Large intestine (tissue), 3 donors: Measurements from ENCODE around the gene PDE4D. TPM values are rescaled to one million over a fixed set of nuclear protein-coding genes. Genes with fewer than 3 reads are reported as not detected.

Experiments used
- DNase-seq, 2 donors: peaks; one replicate each; pipeline versions ENCODE4 v3.0.0 to v3.0.0-alpha.2; 2013
- H3K27ac ChIP-seq: one replicate; pipeline ENCODE4 v1.5.1; 2013; ENCODE audit warnings: low read length
- H3K27me3 ChIP-seq: 2 replicates; pipeline ENCODE4 v1.6.1; 2013; ENCODE audit warnings: low read length; ENCODE audit not compliant: control insufficient read depth, insufficient read depth
- H3K36me3 ChIP-seq: 2 replicates; pipeline ENCODE4 v1.6.1; 2013; ENCODE audit warnings: low read length; ENCODE audit not compliant: control insufficient read depth, insufficient read depth
- H3K4me1 ChIP-seq: one replicate; pipeline ENCODE4 v1.6.1; 2013; ENCODE audit warnings: low read length; ENCODE audit not compliant: control insufficient read depth, insufficient read depth
- H3K4me3 ChIP-seq: one replicate; pipeline ENCODE4 v1.5.1; 2013; ENCODE audit warnings: low read length
- H3K9me3 ChIP-seq: one replicate; pipeline ENCODE4 v1.6.1; 2013; ENCODE audit warnings: mild to moderate bottlenecking, low read depth, low read length, moderate library complexity; ENCODE audit not compliant: control insufficient read depth
- WGBS: methylation state at CpG from one replicate; pipeline ENCODE4 v1.1.5; 2013; ENCODE audit warnings: low lambda C conversion rate; ENCODE audit not compliant: insufficient coverage; 5-methylcytosine and 5-hydroxymethylcytosine counted together
- polyA plus RNA-seq: library from polyadenylated mRNA; unstranded; fragments of 120-200 nt; gene quantifications from one replicate; pipeline ENCODE4 v1.2.1, GENCODE V29; 2013

Gene PDE4D
- polyA plus RNA-seq, 1 donor: 13.5 TPM

DNA sequence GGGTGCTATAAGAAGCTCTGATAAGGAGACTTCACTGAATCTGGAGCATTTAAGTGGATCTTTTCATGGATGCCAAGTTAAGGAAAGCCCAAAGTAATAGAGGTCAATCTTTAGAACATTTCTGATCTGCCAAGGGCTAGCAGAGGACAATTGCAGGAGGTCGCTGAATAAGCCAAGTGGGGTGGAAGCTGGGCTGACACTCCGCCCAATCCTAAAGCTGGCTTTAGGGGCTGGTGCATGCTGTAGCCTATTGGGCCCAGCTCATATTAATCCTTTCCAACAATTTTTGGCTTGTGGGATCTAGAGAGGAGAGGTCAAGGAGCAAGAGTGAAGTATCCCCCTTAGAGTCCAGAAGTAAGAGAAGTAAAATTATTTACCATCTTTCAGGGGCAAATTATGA lies 784.1 kb downstream of the PDE4D start:
- DNase-seq: no peak
- H3K4me1 ChIP-seq: no peaks in the 10 kb centered on the region
- H3K9me3 ChIP-seq: no peaks in the 10 kb centered on the region
- no peaks in the 10 kb centered on the region for H3K36me3 ChIP-seq
- H3K27ac ChIP-seq: no peak overlapping the region
- H3K4me3 ChIP-seq: no peak overlapping the region
- no CpG with 5 or more reads among the region's 2 CpGs for WGBS
- H3K27me3 ChIP-seq: no peaks in the 10 kb centered on the region

DNA sequence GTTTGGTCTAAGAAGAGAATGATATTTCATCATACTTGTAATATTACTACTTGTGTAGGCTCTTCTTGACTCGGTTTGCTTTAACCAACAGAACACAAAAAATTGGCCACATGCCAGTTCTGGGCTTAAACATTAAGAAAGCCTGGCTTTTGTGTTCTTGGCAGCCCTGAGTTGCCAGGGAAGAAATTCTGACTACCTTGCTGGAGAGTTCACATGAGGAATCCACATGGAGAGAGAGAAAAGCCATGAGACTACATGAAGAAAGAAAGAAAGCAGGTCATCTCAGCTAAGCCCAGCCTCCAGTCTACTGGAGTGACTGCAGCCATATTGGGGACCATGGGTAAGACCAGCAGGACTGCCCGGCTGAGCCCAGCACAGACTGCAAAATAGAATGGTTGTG lies 785.8 kb downstream of the PDE4D start:
- Histone ChIP-seq H3K27me3 (no peaks in the 10 kb centered on the region), H3K4me1 (no peaks in the 10 kb centered on the region), H3K4me3 (no peak overlapping the region), H3K36me3 (no peaks in the 10 kb centered on the region), H3K27ac (no peak overlapping the region), H3K9me3 (no peaks in the 10 kb centered on the region)
- WGBS: no CpG with 5 or more reads among the region's 2 CpGs
- DNase-seq: no peak

DNA sequence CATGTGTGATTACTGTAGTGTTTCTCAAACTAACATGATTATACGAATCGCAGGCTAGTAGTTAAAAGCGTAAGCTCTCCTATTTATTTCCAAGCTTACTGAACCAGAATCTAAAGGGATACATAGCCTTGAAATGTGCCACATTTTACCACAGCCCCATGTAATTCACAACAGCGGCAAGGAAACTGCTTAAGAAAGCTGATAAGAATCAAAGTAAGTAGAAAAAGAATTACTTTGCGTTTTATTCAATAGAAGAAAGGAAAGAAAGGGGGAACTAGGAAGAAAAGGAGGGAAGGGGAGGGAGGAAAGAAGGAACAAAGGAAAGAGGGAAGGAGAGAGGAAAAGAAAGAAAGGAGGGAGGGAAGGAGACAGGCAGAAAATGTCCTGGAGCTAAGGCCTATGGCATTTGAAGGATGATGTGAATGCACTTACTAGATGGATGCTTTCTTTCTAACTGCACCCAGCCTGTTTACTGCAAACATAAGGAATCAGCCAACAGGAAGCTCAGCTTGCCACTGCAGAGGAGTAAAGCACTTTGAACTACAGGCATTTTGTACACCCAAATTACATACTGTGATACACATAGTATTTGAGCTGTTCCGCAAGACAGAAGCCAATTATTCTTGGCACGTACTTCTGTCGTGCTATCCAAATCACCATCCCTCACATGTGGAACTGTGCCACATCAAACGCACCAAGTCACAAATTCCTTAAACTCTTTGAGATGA lies 789.0 kb downstream of the PDE4D start:
- WGBS: 84% methylated on average over 5 of the region's 9 CpGs

DNA sequence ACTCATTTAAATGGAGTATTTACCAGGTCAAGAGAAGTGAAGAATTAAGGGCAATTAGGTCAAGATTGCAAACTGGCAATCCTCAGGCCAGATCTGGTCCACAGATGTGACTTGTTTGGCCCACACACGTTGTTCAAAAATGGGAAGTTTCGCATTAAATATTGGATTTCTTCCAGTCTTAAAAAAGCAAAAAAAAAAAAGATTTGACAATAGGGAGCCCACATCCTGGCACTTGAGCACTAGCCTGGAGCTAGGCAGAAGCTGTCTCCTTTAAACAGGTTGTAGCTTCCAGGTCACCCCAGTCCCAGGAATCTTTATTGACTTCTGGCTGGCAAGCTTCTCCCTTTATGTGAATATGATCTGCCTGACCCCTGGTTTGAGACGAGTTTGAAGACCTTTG lies 790.2 kb downstream of the PDE4D start:
- peak in 1 of 2 donors; percentile 22 for DNase-seq
- H3K27me3 ChIP-seq: no peaks in the 10 kb centered on the region
- no peaks in the 10 kb centered on the region for H3K9me3 ChIP-seq
- no peaks in the 10 kb centered on the region for H3K36me3 ChIP-seq
- H3K27ac ChIP-seq: no peak overlapping the region
- H3K4me1 ChIP-seq: peaks cover 11% of the 10 kb centered on the region
- H3K4me3 ChIP-seq: no peak overlapping the region
- 100% methylated on average over 1 of the region's 3 CpGs for WGBS

More for the DNA sequence above, 789.0 kb downstream of the PDE4D start:
- no peaks in the 10 kb centered on the region for H3K27me3 ChIP-seq
- H3K4me3 ChIP-seq: no peak overlapping the region
- peaks cover 3% of the 10 kb centered on the region for H3K4me1 ChIP-seq
- H3K9me3 ChIP-seq: no peaks in the 10 kb centered on the region
- no peaks in the 10 kb centered on the region for H3K36me3 ChIP-seq
- H3K27ac ChIP-seq: no peak overlapping the region
- DNase-seq: no peak

DNA sequence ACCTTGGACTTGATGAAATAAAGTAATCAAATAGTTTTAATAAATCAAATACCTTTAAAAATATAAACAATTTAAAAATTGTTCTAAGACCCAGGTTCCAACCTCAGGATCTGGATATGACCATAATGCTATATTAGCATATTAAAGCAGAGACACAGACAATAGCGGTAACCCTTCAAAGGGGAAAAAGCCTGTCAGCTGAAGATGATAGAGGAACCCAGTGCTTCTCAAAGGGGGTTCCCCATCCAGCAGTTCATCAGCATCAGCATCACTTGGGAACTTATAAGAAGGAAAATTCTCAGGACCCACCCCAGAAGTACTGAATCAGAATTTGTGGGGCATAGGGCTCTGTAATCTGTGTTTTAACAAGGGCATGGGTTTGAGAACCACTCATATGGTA lies 791.1 kb downstream of the PDE4D start:
- peaks cover 17% of the 10 kb centered on the region for H3K4me1 ChIP-seq
- no peaks in the 10 kb centered on the region for H3K27me3 ChIP-seq
- H3K4me3 ChIP-seq: no peak overlapping the region
- H3K9me3 ChIP-seq: no peaks in the 10 kb centered on the region
- WGBS: no CpG with 5 or more reads among the region's 1 CpG
- DNase-seq: no peak
- H3K27ac ChIP-seq: no peak overlapping the region
- H3K36me3 ChIP-seq: no peaks in the 10 kb centered on the region

DNA sequence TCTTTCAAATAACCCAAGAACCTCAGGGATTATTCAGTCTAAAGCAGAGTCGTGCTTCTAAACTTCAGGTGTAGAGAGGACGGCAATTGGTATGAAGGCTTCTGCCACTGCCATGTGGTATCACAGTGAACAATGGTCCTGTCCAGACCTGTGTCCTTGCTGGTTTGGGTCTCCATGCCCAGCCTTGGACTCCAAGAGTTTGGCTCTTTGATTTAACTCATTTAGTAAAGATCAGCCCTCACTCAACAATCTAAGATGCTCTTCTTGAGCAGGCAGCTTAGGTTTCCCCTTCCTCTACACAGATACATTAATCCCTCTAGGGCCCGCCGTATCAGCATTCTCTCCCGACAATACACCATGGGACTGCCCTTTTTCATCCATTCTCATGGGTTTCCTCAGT lies 792.7 kb downstream of the PDE4D start:
- no peaks in the 10 kb centered on the region for H3K9me3 ChIP-seq
- no CpG with 5 or more reads among the region's 5 CpGs for WGBS
- no peaks in the 10 kb centered on the region for H3K36me3 ChIP-seq
- H3K27me3 ChIP-seq: no peaks in the 10 kb centered on the region
- no peak overlapping the region for H3K4me3 ChIP-seq
- DNase-seq: no peak
- peaks cover 26% of the 10 kb centered on the region for H3K4me1 ChIP-seq
- H3K27ac ChIP-seq: no peak overlapping the region

DNA sequence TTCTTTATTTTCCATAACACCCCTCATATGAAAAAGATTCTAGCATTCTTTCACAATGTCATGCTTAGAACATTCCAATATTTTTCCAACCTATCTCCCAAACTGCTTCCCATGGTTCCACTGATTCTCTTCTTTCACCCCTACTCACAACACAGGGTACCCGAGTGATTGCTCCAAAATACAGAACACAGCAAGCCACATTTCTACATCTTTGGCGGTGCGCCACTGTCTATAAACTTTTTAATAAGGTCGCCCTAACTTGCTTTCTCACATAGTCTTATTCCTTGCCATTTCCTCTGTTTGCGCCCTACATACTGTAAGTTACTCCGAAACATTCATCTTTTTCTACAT lies 793.6 kb downstream of the PDE4D start:
- WGBS: 98% methylated on average over 5 of the region's 6 CpGs
- Histone ChIP-seq H3K9me3 (no peaks in the 10 kb centered on the region), H3K27me3 (no peaks in the 10 kb centered on the region), H3K27ac (peak overlapping the region; percentile 69), H3K4me1 (peaks cover 27% of the 10 kb centered on the region), H3K4me3 (no peak overlapping the region), H3K36me3 (no peaks in the 10 kb centered on the region)
- DNase-seq: no peak

DNA sequence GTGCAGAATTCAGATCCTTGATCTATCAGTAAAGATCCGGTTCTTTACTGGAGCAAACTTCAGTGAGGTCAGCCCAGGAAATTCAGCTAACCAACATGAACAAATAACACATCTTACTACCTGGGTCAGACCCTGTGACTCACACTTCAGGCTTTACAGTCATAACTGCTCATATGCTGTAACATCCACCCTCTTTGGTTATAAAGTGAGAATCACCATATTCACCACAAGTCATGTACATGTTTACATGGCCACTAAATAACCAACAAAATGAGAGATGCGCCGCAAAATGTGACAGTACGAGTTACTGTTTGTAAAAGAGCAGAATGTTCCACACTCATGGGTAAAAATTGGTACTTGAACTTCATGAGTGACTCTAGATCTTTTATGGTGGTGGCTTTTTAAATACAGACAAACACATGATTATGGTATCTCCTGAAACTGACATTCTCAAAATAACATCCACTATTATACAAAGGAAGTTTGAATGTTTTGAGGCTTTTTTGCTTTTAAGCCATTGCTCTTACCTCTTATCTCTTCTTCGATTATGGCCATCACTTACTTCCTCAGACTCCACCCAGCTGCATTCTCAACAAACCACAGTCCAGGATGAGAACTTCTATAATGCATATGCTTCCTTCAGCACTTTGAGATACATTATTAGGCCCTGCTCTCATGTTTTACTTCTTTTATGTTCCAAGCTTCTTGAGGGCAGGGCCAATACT lies 794.1 kb downstream of the PDE4D start:
- H3K4me3 ChIP-seq: no peak overlapping the region
- DNase-seq: peak; percentile 51 to 81
- H3K4me1 ChIP-seq: peaks cover 27% of the 10 kb centered on the region
- no peaks in the 10 kb centered on the region for H3K9me3 ChIP-seq
- H3K27me3 ChIP-seq: no peaks in the 10 kb centered on the region
- 57% methylated on average over 1 of the region's 5 CpGs for WGBS
- H3K27ac ChIP-seq: peak overlapping the region; percentile 69
- no peaks in the 10 kb centered on the region for H3K36me3 ChIP-seq

DNA sequence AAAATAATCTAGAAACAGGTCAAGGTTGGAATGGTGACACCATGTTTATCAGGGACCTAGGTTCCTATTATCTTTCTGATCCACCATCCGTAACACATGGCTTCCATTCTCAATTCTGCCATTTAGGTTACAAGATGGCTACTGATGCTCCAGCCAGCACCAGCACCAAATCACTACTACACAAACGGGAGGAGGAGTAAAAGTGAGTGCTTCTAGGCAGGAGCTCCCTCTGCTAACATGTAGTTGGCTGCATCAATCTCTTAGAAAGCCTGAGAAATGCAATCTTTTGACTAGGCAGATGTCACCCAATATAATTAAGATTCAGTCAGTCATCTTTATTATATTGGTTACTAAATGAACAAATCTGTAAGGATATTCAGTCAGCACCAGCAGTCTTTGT lies 794.8 kb downstream of the PDE4D start:
- no peaks in the 10 kb centered on the region for H3K9me3 ChIP-seq
- H3K4me1 ChIP-seq: peaks cover 27% of the 10 kb centered on the region
- H3K36me3 ChIP-seq: no peaks in the 10 kb centered on the region
- H3K4me3 ChIP-seq: no peak overlapping the region
- WGBS: no CpG with 5 or more reads among the region's 2 CpGs
- peak overlapping the region; percentile 69 for H3K27ac ChIP-seq
- DNase-seq: no peak
- no peaks in the 10 kb centered on the region for H3K27me3 ChIP-seq

DNA sequence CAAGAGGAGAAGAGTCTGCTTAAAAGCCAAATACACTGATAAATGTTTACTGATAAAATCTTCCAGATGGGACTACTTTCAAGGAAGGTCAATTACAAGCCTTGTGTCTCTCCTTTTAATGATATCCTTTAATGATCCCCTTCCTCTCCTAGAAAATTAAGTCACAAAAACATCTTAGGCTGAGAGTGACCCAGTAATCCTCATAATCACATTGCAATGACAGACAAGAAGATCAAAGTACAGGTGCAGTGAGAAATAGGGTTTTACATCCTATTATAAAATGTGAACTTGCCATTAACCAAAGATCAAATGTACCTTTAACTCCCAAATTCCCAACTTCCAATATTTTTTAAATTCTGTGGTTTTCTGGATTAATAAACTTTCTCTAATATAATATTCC lies 795.8 kb downstream of the PDE4D start:
- Histone ChIP-seq H3K36me3 (no peaks in the 10 kb centered on the region), H3K4me3 (no peak overlapping the region), H3K27ac (peak overlapping the region; percentile 76), H3K27me3 (no peaks in the 10 kb centered on the region), H3K4me1 (peaks cover 27% of the 10 kb centered on the region), H3K9me3 (no peaks in the 10 kb centered on the region)
- DNase-seq: peak; percentile 19 to 61

DNA sequence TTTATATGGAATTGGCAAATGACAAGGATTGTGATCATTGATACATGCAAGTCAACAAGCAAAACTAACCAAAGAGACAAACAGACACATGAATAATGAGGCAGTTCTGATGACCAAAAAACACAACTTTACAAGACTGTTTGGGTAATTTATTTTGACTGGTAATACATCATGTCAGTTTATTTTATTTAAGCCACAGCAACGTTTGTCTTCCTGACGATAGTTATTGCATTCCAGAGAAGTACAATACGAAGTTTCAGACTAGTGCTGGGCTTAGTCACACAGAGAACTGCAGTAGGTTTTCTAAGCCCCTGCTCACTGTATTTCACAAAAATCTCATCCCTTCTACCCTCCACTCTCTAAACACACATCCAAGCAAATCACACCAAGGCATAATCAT lies 796.4 kb downstream of the PDE4D start:
- no peaks in the 10 kb centered on the region for H3K9me3 ChIP-seq
- no peaks in the 10 kb centered on the region for H3K27me3 ChIP-seq
- peaks cover 29% of the 10 kb centered on the region for H3K4me1 ChIP-seq
- DNase-seq: no peak
- peak overlapping the region; percentile 76 for H3K27ac ChIP-seq
- no peaks in the 10 kb centered on the region for H3K36me3 ChIP-seq
- no CpG with 5 or more reads among the region's 3 CpGs for WGBS
- H3K4me3 ChIP-seq: no peak overlapping the region
